NB4 (cell line): Measurements from ENCODE around the gene AKAP10.

ENCODE experiments used
- DNase-seq: peaks from one replicate; pipeline ENCODE4 v3.0.0; 2010; ENCODE audit warnings: low read depth
- H3K4me3 ChIP-seq: one replicate; pipeline ENCODE4 v1.5.1; 2011; ENCODE audit warnings: mild to moderate bottlenecking, low read depth, low read length, moderate library complexity
- CTCF ChIP-seq: IDR thresholded peaks from one replicate; pipeline ENCODE4 v1.5.1; 2012; ENCODE audit warnings: low read depth, low read length
- MAX ChIP-seq: IDR thresholded peaks from 2 replicates; pipeline ENCODE4 v1.6.1; 2011; ENCODE audit warnings: low read depth, low read length
- MYC ChIP-seq: IDR thresholded peaks from 2 replicates; pipeline ENCODE4 v1.6.1; 2011; ENCODE audit warnings: low read depth, low read length
- POLR2A ChIP-seq: IDR thresholded peaks from 2 replicates; pipeline ENCODE4 v1.6.1; 2011; ENCODE audit warnings: mild to moderate bottlenecking; ENCODE audit not compliant: insufficient read length; ENCODE audit errors: extremely low read depth

Gene AKAP10

GRCh38 chr17:19938736-19939135 is 38.9 kb downstream of the AKAP10 start:
- DNase-seq: no peak
- no peak for TF ChIP-seq MYC
- no peak for TF ChIP-seq MAX
- no peak for TF ChIP-seq CTCF
- TF ChIP-seq POLR2A: no peak
- no peak overlapping the region for H3K4me3 ChIP-seq

- no peak for DNase-seq
- no peak for TF ChIP-seq MYC
- no peak for TF ChIP-seq MAX
- TF ChIP-seq CTCF: no peak
- no peak for TF ChIP-seq POLR2A
- H3K4me3 ChIP-seq: no peak overlapping the region
Observed at GRCh38 chr17:19937522-19937921, 40.1 kb downstream of the AKAP10 start.

GRCh38 chr17:19935169-19935568 is 42.5 kb downstream of the AKAP10 start:
- TF ChIP-seq POLR2A (no peak), CTCF (no peak), MYC (no peak), MAX (no peak)
- DNase-seq: no peak

GRCh38 chr17:19933628-19934027 is 44.0 kb downstream of the AKAP10 start:
- no peak overlapping the region for H3K4me3 ChIP-seq
- TF ChIP-seq MAX (no peak), MYC (no peak), CTCF (no peak), POLR2A (no peak)
- no peak for DNase-seq

More at GRCh38 chr17:19935169-19935568, 42.5 kb downstream of the AKAP10 start:
- no peak overlapping the region for H3K4me3 ChIP-seq

DNA sequence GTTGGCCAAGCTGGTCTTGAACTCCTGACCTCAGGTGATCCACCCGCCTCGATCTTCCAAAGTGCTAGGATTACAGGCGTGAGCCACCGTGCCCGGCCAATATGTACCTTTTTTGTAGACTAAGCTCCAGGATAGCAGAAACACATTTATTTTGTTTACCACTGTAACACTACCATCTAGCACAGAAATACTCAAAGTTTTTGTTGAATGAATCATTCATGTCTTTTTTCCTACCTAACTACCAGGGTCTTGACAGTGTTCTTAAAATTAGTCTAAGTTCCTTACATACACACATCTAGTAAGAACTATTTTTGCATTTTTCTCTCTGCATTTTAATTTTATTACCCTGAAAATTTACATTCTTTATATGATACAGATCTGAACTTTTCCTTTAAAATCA is 44.4 kb downstream of the AKAP10 start:
- TF ChIP-seq POLR2A (no peak), MYC (no peak), CTCF (no peak), MAX (no peak)
- H3K4me3 ChIP-seq: no peak overlapping the region
- DNase-seq: no peak

- DNase-seq: no peak
- TF ChIP-seq MYC (no peak), MAX (no peak), POLR2A (no peak), CTCF (no peak)
- H3K4me3 ChIP-seq: no peak overlapping the region
Observed at GRCh38 chr17:19928299-19928698, 49.3 kb downstream of the AKAP10 start.
